ENCODE data around the gene DDR2.

- TF ChIP-seq, protein P1, sequence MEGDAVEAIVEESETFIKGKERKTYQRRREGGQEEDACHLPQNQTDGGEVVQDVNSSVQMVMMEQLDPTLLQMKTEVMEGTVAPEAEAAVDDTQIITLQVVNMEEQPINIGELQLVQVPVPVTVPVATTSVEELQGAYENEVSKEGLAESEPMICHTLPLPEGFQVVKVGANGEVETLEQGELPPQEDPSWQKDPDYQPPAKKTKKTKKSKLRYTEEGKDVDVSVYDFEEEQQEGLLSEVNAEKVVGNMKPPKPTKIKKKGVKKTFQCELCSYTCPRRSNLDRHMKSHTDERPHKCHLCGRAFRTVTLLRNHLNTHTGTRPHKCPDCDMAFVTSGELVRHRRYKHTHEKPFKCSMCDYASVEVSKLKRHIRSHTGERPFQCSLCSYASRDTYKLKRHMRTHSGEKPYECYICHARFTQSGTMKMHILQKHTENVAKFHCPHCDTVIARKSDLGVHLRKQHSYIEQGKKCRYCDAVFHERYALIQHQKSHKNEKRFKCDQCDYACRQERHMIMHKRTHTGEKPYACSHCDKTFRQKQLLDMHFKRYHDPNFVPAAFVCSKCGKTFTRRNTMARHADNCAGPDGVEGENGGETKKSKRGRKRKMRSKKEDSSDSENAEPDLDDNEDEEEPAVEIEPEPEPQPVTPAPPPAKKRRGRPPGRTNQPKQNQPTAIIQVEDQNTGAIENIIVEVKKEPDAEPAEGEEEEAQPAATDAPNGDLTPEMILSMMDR (conservative IDR thresholded peaks at IDR 0.05; ENCODE audit: low read depth, low read length), result no peak
- TF ChIP-seq RAD21 (IDR thresholded peaks at IDR 0.05; ENCODE audit: low read length) (no peak), POLR2A (IDR thresholded peaks at IDR 0.05; ENCODE audit: low read depth, low read length) (no peak), SMC3 (IDR thresholded peaks at IDR 0.05; ENCODE audit: low read depth, low read length) (no peak), CEBPB (IDR thresholded peaks at IDR 0.05; ENCODE audit: low read depth, low read length) (no peak), CHD1 (IDR thresholded peaks at IDR 0.05; ENCODE audit: low read depth, low read length) (no peak), USF2 (IDR thresholded peaks at IDR 0.05; ENCODE audit: low read depth, low read length) (no peak), MAZ (IDR thresholded peaks at IDR 0.05; ENCODE audit: borderline replicate concordance, low read depth, low read length) (no peak), RFX5 (IDR thresholded peaks at IDR 0.05; ENCODE audit: low read depth, low read length) (no peak), BHLHE40 (IDR thresholded peaks at IDR 0.05; ENCODE audit: low read depth, low read length) (no peak)
Measured at GRCh38 chr1:162728573-162728972, 96.3 kb downstream of the DDR2 start.

Data from IMR-90 (cell line).